NT2/D1 (cell line): ENCODE measurements around the gene ZKSCAN2.

Experiments
- DNase-seq: peaks from one replicate; pipeline ENCODE4 v3.0.0-alpha.2; 2011; ENCODE audit warnings: low read depth, low spot score
- H3K27me3 ChIP-seq: 2 replicates; pipeline ENCODE4 v1.6.0; 2011; ENCODE audit warnings: mild to moderate bottlenecking; ENCODE audit not compliant: insufficient read length, insufficient read depth
- H3K36me3 ChIP-seq: 2 replicates; pipeline ENCODE4 v1.6.1; 2011; ENCODE audit warnings: mild to moderate bottlenecking, low read length, mixed read lengths; ENCODE audit not compliant: insufficient read depth, insufficient read length
- H3K4me1 ChIP-seq: 2 replicates; pipeline ENCODE4 v1.5.1; 2011; ENCODE audit not compliant: insufficient read depth, insufficient read length
- H3K4me3 ChIP-seq: 2 replicates; pipeline ENCODE4 v1.5.1; 2011; ENCODE audit warnings: low read depth; ENCODE audit not compliant: insufficient read length
- H3K9ac ChIP-seq: 2 replicates; pipeline ENCODE4 v1.6.0; 2011; ENCODE audit warnings: low read depth; ENCODE audit not compliant: insufficient read length
- H3K9me3 ChIP-seq: 2 replicates; pipeline ENCODE4 v1.5.1; 2011; ENCODE audit warnings: mild to moderate bottlenecking, low read length; ENCODE audit not compliant: insufficient read depth
- SUZ12 ChIP-seq: IDR thresholded peaks from 2 replicates; pipeline ENCODE4 v1.6.1; 2011; ENCODE audit not compliant: insufficient read length, insufficient read depth; ENCODE audit errors: extremely low read depth
- YY1 ChIP-seq: IDR thresholded peaks from 2 replicates; pipeline ENCODE4 v1.6.1; 2011; ENCODE audit not compliant: insufficient read length, insufficient read depth
- ZNF274 ChIP-seq: IDR thresholded peaks from 2 replicates; pipeline ENCODE4 v1.6.1; 2011; ENCODE audit warnings: mild to moderate bottlenecking, low read depth, low read length

The ZKSCAN2 gene

GRCh38 chr16:25257956-25258860, 563 bp upstream of the ZKSCAN2 start:
- TF ChIP-seq SUZ12 (no peak), YY1 (peak; percentile 11)
- DNase-seq, result peak; percentile 80
- H3K27me3 ChIP-seq, result no peaks in the 10 kb centered on the region
- H3K9me3 ChIP-seq, result no peaks in the 10 kb centered on the region
- peaks cover 44% of the 10 kb centered on the region for H3K36me3 ChIP-seq
- peaks cover under 1% of the 10 kb centered on the region for H3K4me1 ChIP-seq
- H3K4me3 ChIP-seq, result peak overlapping the region; percentile 82
- H3K9ac ChIP-seq, result peak overlapping the region; percentile 86

- peak overlapping the region; percentile 97 for H3K9ac ChIP-seq
- H3K9me3 ChIP-seq, result no peaks in the 10 kb centered on the region
- H3K36me3 ChIP-seq, result peaks cover 45% of the 10 kb centered on the region
- peaks cover 2% of the 10 kb centered on the region for H3K4me1 ChIP-seq
- H3K4me3 ChIP-seq, result peak overlapping the region; percentile 82
- peak; percentile 3 for DNase-seq
- no peaks in the 10 kb centered on the region for H3K27me3 ChIP-seq
- TF ChIP-seq YY1, result no peak
Measured at GRCh38 chr16:25256695-25257469, 763 bp downstream of the ZKSCAN2 start.

- Histone ChIP-seq H3K9ac (no peak overlapping the region), H3K4me1 (peaks cover 2% of the 10 kb centered on the region), H3K9me3 (no peaks in the 10 kb centered on the region), H3K27me3 (no peaks in the 10 kb centered on the region), H3K36me3 (peaks cover 44% of the 10 kb centered on the region), H3K4me3 (no peak overlapping the region)
- TF ChIP-seq SUZ12 (no peak), YY1 (no peak), ZNF274 (no peak)
- DNase-seq, result no peak
Measured at GRCh38 chr16:25253322-25253721, 4.3 kb downstream of the ZKSCAN2 start.

GRCh38 chr16:25250467-25250866, 7.2 kb downstream of the ZKSCAN2 start:
- peaks cover 60% of the 10 kb centered on the region for H3K36me3 ChIP-seq
- no peak overlapping the region for H3K9ac ChIP-seq
- peaks cover 2% of the 10 kb centered on the region for H3K4me1 ChIP-seq
- no peak overlapping the region for H3K4me3 ChIP-seq
- no peaks in the 10 kb centered on the region for H3K9me3 ChIP-seq
- H3K27me3 ChIP-seq, result no peaks in the 10 kb centered on the region
- no peak for DNase-seq
- no peak for TF ChIP-seq ZNF274
- no peak for TF ChIP-seq SUZ12
- no peak for TF ChIP-seq YY1

GRCh38 chr16:25235991-25236390, 21.7 kb downstream of the ZKSCAN2 start:
- Histone ChIP-seq H3K4me1 (no peaks in the 10 kb centered on the region), H3K36me3 (peaks cover 22% of the 10 kb centered on the region), H3K27me3 (no peaks in the 10 kb centered on the region), H3K4me3 (no peak overlapping the region), H3K9me3 (no peaks in the 10 kb centered on the region), H3K9ac (no peak overlapping the region)
- TF ChIP-seq SUZ12 (no peak), ZNF274 (no peak), YY1 (no peak)
- DNase-seq, result no peak

- Histone ChIP-seq H3K9me3 (no peaks in the 10 kb centered on the region), H3K4me3 (no peak overlapping the region), H3K36me3 (no peaks in the 10 kb centered on the region), H3K27me3 (no peaks in the 10 kb centered on the region), H3K9ac (no peak overlapping the region), H3K4me1 (peaks cover 2% of the 10 kb centered on the region)
- no peak for DNase-seq
- no peak for TF ChIP-seq YY1
- TF ChIP-seq ZNF274, result no peak
Measured at GRCh38 chr16:25228372-25228771, 29.3 kb downstream of the ZKSCAN2 start.

GRCh38 chr16:25224731-25225319, 32.8 kb downstream of the ZKSCAN2 start:
- Histone ChIP-seq H3K27me3 (no peaks in the 10 kb centered on the region), H3K9ac (no peak overlapping the region), H3K36me3 (no peaks in the 10 kb centered on the region), H3K4me1 (peaks cover 2% of the 10 kb centered on the region), H3K4me3 (no peak overlapping the region), H3K9me3 (no peaks in the 10 kb centered on the region)
- TF ChIP-seq SUZ12 (no peak), YY1 (no peak), ZNF274 (no peak)
- DNase-seq, result no peak
